Stomach (tissue), 19 donors: Measurements from ENCODE around the gene EIF1AD. TPM values are rescaled to one million over a fixed set of nuclear protein-coding genes. Genes with fewer than 3 reads are reported as not detected.

Source experiments
- DNase-seq, 2 donors: peaks; one replicate each; pipeline versions ENCODE4 v3.0.0 to v3.0.0-alpha.2; 2013 to 2019
- H3K27ac ChIP-seq, 5 donors: fragments of 200-600 bp in 4 of 5; sonication (generic) in 4 of 5; one replicate each; pipeline ENCODE4 v1.5.1; 2013 to 2019; ENCODE audit warnings: mild to moderate bottlenecking in 1 of 5, moderate library complexity in 1 of 5
- H3K27me3 ChIP-seq, 3 donors: fragments of 200-600 bp; sonication (generic); one replicate each; pipeline ENCODE4 v1.5.1; 2017 to 2019; ENCODE audit warnings: mixed run types in 1 of 3
- H3K36me3 ChIP-seq, 4 donors: fragments of 200-600 bp; sonication (generic); 1 replicate in 3 of 4; 2 replicates in 1 of 4; pipeline ENCODE4 v1.5.1; 2016 to 2019
- H3K4me1 ChIP-seq, 4 donors: fragments of 200-600 bp; sonication (generic); one replicate each; pipeline ENCODE4 v1.5.1; 2016 to 2019
- H3K4me3 ChIP-seq, 4 donors: fragments of 200-600 bp; sonication (generic) in 3 of 4; one replicate each; pipeline ENCODE4 v1.5.1; 2016 to 2019; ENCODE audit warnings: mild to moderate bottlenecking in 1 of 4
- H3K9me3 ChIP-seq, 4 donors: fragments of 200-600 bp; sonication (generic); one replicate each; pipeline ENCODE4 v1.5.1; 2016 to 2019
- CTCF ChIP-seq, 7 experiments: fragments of 450-650 bp in 4 of 7; fragments of 200-600 bp in 3 of 7; sonication (generic) in 3 of 7; IDR thresholded peaks; one replicate each; pipeline ENCODE4 v1.5.1; 2016 to 2019; ENCODE audit warnings: antibody characterized with exemption in 7 of 7, control low read depth in 2 of 7, mild to moderate bottlenecking in 1 of 7
- EP300 ChIP-seq: sonication (generic); formaldehyde crosslinking; IDR thresholded peaks from one replicate; pipeline ENCODE4 v1.6.1; 2017; ENCODE audit warnings: antibody characterized with exemption
- POLR2A ChIP-seq, 4 donors: fragments of 450-650 bp; IDR thresholded peaks; one replicate each; pipeline ENCODE4 v1.6.1; 2016; ENCODE audit warnings: antibody characterized with exemption in 4 of 4, control low read depth in 2 of 4, mild to moderate bottlenecking in 1 of 4, moderate library complexity in 1 of 4
- POLR2AphosphoS5 ChIP-seq, 3 donors: sonication (generic); formaldehyde crosslinking; IDR thresholded peaks; one replicate each; pipeline ENCODE4 v1.6.1; 2016; ENCODE audit warnings: antibody characterized with exemption in 3 of 3
- WGBS, 5 donors: extraction: QIAGEN DNeasy Blood & Tissue Kit in 3 of 5; methylation state at CpG; one replicate each; pipeline versions ENCODE4 v1.1.5 to v1.1.7; 2013 to 2018; 5-methylcytosine and 5-hydroxymethylcytosine counted together
- intact Hi-C: fragments of 100-400 bp; cut with DNase I; formaldehyde crosslinking; loops from one replicate; pipeline ENCODE4 v1.15.1; 2023; ENCODE audit warnings: low total_unique reads
- long read RNA-seq, 10 donors: transcript quantifications; one replicate each; lab custom pipeline, GENCODE V29; 2026
- polyA plus RNA-seq, 3 donors: library from polyadenylated mRNA; stranded (reverse); fragments of 200-250 nt; gene quantifications; one replicate each; pipeline ENCODE4 v1.2.3, GENCODE V29; 2013
- total RNA-seq, 5 donors: library from RNA; depleted of rRNA; stranded (reverse); fragments of >200 nt; gene quantifications; one replicate each; pipeline versions ENCODE4 v1.1.0 to v1.2.3, GENCODE V29; 2014 to 2016
- donor health status: healthy with polysubstance abuse.
- donor health status: Bipolar disorder and iron deficiency.
- donor health status: healthy.

Gene EIF1AD
- total RNA-seq = 10 to 100 TPM in 2 of 5 donors, 1 to 10 TPM in 2, not detected in 1; 3.8 to 26.1 (median 12.9) TPM
- 10 to 100 TPM; 10.5 to 13.6 (median 13.1) TPM for polyA plus RNA-seq
- long read RNA-seq, donor 1, partial matches to known transcripts = 0 of 2 reads
- long read RNA-seq, donor 1, other reads (novel, unspliced or antisense) = 0 of 2 reads
- long read RNA-seq, donor 2, partial matches to known transcripts = 0 of 2 reads
- long read RNA-seq, donor 2, other reads (novel, unspliced or antisense) = 0 of 2 reads
- long read RNA-seq, donor 3 = 0 reads
- long read RNA-seq, donor 4 = 0 reads
- long read RNA-seq, donor 5, partial matches to known transcripts = 0 of 6 reads
- long read RNA-seq, donor 5, other reads (novel, unspliced or antisense) = 0 of 6 reads
- long read RNA-seq, donor 6, partial matches to known transcripts = 0 of 5 reads
- long read RNA-seq, donor 6, other reads (novel, unspliced or antisense) = 0 of 5 reads
- long read RNA-seq, donor 7, partial matches to known transcripts = 0 of 2 reads
- long read RNA-seq, donor 7, other reads (novel, unspliced or antisense) = 0 of 2 reads
- long read RNA-seq, donor 8, partial matches to known transcripts = 0 of 1 reads
- long read RNA-seq, donor 8, other reads (novel, unspliced or antisense) = 0 of 1 reads
- long read RNA-seq, donor 9, partial matches to known transcripts = 7 of 10 reads
- long read RNA-seq, donor 9, other reads (novel, unspliced or antisense) = 0 of 10 reads
- long read RNA-seq, donor 10, partial matches to known transcripts = 0 of 4 reads
- long read RNA-seq, donor 10, other reads (novel, unspliced or antisense) = 0 of 4 reads

- peak within 1 kb of the TSS; percentile 84 to 99 (median 94) for H3K4me3 ChIP-seq
- H3K27me3 ChIP-seq = no peaks in the 10 kb centered on the region
- peak; percentile 92 to 98 for DNase-seq
- peaks cover 14 to 41% (median 35%) of the 10 kb centered on the region in 4 donors for H3K4me1 ChIP-seq
- no peaks in the 10 kb centered on the region for H3K9me3 ChIP-seq
- peaks cover 43 to 59% (median 53%) of the 10 kb centered on the region in 4 donors for H3K36me3 ChIP-seq
- peak within 1 kb of the TSS; percentile 93 to 96 (median 94) for H3K27ac ChIP-seq
- intact Hi-C loops = no loop called here
- WGBS, 5 donors = 0 to 1% (median 0%) methylated on average over 36 to 55 of the region's 55 CpGs
- TF ChIP-seq CTCF (IDR thresholded peaks at IDR 0.05) = peak in 1 of 7 experiments; percentile 12
- TF ChIP-seq POLR2A (IDR thresholded peaks at IDR 0.05) = no peak
- no peak for TF ChIP-seq EP300
- TF ChIP-seq POLR2AphosphoS5 (IDR thresholded peaks at IDR 0.05) = peak; percentile 58 to 90 (median 69)
These were observed at the start of gene EIF1AD, which contains the start of gene BANF1 for GRCh38 chr11:66001942-66002647. Gene EIF1AD (minus strand): TSS chr11:66002157. CDS start chr11:66000389, 1,768 bp downstream. Gene BANF1 (plus strand): TSS chr11:66002503. CDS start chr11:66003251, 748 bp downstream.

DNA sequence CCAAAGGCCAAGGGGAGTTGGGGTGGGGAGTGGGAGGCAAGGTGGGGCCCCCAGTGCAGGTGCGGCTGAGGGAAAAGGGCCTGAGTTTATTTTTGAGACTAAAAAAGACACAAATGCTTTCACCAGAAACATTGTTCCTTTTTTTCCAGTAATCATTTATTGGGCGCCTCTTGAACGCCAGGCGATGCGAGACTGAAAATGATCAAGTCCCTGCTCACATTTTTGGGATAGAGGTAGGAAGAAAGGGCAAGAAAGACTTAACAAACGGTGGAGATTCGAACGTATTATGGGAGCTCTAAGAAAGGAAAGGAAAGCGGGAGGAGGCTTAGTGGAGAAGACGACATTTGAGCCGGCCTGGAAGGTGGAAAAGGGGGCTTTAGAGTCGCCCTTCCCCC, 49.4 kb upstream of the EIF1AD start:
- WGBS, 5 donors = 20 to 24% (median 21%) methylated on average over 12 of the region's 12 CpGs
- no peak for DNase-seq
- intact Hi-C loops = no loop called here

DNA sequence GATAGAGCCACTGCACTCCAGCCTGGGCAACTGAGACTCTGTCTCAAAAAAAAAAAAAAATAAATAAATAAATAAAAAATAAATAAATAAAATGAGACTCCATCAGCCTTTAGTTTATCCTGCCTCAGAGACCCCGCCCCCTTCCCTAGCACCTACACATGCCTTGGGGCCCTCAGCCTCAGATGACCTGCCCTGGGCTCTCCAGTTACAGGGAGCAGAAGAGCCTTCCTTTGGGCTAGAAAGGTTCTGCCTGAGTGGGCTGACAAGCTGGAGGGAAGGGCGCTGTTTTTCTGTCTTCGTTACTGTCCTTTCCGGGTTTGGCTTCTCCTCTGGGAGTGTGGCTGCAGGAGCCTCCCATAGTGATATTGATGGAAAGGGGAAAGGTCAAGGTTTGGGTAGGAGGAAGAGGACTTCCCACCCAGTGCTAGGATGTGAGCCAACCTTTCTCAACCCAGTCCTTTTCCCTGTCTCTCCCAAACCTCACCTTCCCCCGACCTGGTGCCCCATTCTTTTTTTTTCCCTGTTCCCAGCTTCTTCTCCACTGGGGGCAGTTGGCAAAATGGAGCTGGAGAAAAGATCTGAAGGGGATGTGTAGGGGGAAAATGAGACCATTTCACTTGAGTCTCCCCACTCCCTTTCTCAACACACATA, 48.7 kb upstream of the EIF1AD start:
- Histone ChIP-seq H3K4me3 (no peak overlapping the region), H3K27me3 (peaks cover 0 to 37% (median 19%) of the 10 kb centered on the region in 3 donors), H3K27ac (peak overlapping the region in 4 of 5 donors; percentile 86 to 94 (median 88)), H3K4me1 (peaks cover 28 to 50% (median 35%) of the 10 kb centered on the region in 4 donors), H3K9me3 (no peaks in the 10 kb centered on the region), H3K36me3 (peaks cover 15 to 24% (median 20%) of the 10 kb centered on the region in 4 donors)
- intact Hi-C loops = no loop called here
- WGBS, 5 donors = 81 to 93% (median 85%) methylated on average over 5 of the region's 5 CpGs
- DNase-seq = no peak
- TF ChIP-seq CTCF (IDR thresholded peaks at IDR 0.05) (no peak), POLR2AphosphoS5 (IDR thresholded peaks at IDR 0.05) (no peak), EP300 (no peak), POLR2A (IDR thresholded peaks at IDR 0.05) (no peak)

More for the DNA sequence above, 49.4 kb upstream of the EIF1AD start:
- Histone ChIP-seq H3K4me3 (peak overlapping the region; percentile 72 to 98 (median 94)), H3K9me3 (no peaks in the 10 kb centered on the region), H3K36me3 (peaks cover 21 to 30% (median 26%) of the 10 kb centered on the region in 4 donors), H3K27ac (peak overlapping the region; percentile 80 to 94 (median 86)), H3K27me3 (peaks cover 0 to 36% (median 19%) of the 10 kb centered on the region in 3 donors), H3K4me1 (peaks cover 28 to 50% (median 35%) of the 10 kb centered on the region in 4 donors)
- TF ChIP-seq CTCF (IDR thresholded peaks at IDR 0.05) (no peak), EP300 (no peak), POLR2AphosphoS5 (IDR thresholded peaks at IDR 0.05) (no peak), POLR2A (IDR thresholded peaks at IDR 0.05) (no peak)
